ENCODE results near the gene SLC19A1.

The SLC19A1 gene

DNA sequence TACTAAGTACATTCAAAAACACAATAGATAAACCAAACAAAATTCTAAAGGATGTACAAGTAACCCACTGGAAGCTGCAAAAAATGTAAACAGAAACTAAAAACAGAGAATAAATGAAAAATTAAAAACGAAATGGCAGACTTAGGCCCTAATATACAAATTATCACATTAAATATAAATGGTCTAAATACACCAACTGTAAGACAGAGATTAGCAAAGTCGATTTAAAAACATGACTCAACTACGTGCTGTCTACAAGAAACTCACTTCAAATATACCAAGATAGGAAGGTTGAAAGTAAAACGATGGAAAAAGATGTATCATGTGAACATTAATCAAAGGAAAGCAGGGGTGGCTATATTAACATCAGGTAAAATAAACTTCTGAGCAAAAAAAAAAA, 23.1 kb downstream of the SLC19A1 start:
- no peak for DNase-seq (ENCODE audit: low read depth in 2 of 2)
- H3K4me3 ChIP-seq (replicated peaks in 1 of 2; ENCODE audit: low read depth in 2 of 2, low read length in 2 of 2), result no peak overlapping the region
- no peak for TF ChIP-seq CTCF (IDR thresholded peaks at IDR 0.05; ENCODE audit: low read depth, low read length)

GRCh38 chr21:45518742-45519141, 23.5 kb downstream of the SLC19A1 start:
- peak in 1 of 2 donors; percentile 31 for DNase-seq (ENCODE audit: low read depth in 2 of 2)
- no peak for TF ChIP-seq CTCF (IDR thresholded peaks at IDR 0.05; ENCODE audit: low read depth, low read length)
- no peak overlapping the region for H3K4me3 ChIP-seq (replicated peaks in 1 of 2; ENCODE audit: low read depth in 2 of 2, low read length in 2 of 2)

- peak; percentile 28 to 62 for DNase-seq (ENCODE audit: low read depth in 2 of 2)
- no peak overlapping the region for H3K4me3 ChIP-seq (replicated peaks in 1 of 2; ENCODE audit: low read depth in 2 of 2, low read length in 2 of 2)
- TF ChIP-seq CTCF (IDR thresholded peaks at IDR 0.05; ENCODE audit: low read depth, low read length), result no peak
Observed at GRCh38 chr21:45517249-45518065, 24.8 kb downstream of the SLC19A1 start.

DNA sequence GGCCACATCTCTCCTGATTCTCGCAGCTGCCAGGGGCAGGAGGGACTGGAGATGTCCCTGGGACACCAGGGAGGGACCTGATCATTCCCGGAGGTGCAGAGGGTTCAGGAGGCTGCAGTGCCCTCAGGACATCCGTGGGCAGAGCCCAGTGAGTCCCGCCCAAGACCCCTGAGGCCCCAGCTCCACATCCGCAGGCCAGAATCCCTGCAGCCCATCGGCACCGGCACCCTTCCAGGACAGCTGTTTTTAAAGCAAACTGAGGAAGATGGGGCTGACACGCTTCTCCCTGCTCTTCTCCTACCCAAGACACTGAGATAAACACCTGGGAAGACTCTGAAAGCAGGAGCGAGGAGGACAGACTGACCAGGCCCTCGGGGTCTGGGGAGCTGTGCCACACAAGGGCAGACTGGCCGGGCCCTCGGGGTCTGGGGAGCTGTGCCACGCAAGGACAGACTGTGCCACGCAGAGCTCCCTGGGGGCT, 25.5 kb downstream of the SLC19A1 start:
- no peak for TF ChIP-seq CTCF (IDR thresholded peaks at IDR 0.05; ENCODE audit: low read depth, low read length)
- DNase-seq (ENCODE audit: low read depth in 2 of 2), result no peak
- H3K4me3 ChIP-seq (replicated peaks in 1 of 2; ENCODE audit: low read depth in 2 of 2, low read length in 2 of 2), result no peak overlapping the region

GRCh38 chr21:45516071-45516670, 26.1 kb downstream of the SLC19A1 start:
- no peak overlapping the region for H3K4me3 ChIP-seq (replicated peaks in 1 of 2; ENCODE audit: low read depth in 2 of 2, low read length in 2 of 2)
- DNase-seq (ENCODE audit: low read depth in 2 of 2), result no peak
- no peak for TF ChIP-seq CTCF (IDR thresholded peaks at IDR 0.05; ENCODE audit: low read depth, low read length)

DNA sequence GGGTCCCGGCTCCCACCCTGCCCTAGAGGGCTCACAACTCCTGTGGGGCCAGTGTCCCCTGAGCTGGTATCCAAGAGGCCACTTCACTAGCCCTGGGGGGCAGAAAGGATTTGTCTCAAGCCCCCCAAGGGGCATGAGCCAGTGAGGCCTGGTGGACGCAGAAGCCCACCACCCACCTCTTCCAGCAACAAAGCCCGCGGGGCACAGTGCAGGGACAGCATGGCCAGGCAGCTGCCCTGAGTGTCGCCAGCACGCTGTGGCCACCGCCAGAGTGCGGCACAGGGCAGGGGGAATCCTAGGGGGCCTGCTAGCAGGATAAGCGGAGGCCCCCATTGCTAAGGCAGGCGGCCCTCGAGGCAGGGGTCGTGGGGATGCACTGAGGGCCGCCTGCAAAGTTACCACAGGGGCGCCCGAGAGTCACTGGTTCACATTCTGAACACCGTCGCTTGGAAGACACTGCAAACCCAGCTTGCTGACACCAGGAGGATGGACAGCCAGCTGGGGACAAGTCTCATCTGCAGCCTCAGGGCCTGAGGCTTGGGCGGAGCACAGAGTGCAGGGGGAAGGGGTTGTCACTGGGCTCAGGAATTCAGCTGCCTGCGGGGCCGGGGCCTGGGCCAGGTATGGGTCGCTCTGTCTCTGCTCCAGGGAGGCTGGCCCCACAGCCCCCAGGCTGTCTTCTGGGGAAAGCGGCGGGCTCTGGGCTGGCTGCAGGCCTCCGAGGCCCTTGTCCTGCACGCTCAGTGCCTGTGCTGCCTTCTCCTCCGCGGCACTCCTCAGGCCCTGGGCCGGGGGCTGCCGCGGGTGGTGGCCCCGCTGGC, 26.8 kb downstream of the SLC19A1 start:
- no peak for DNase-seq (ENCODE audit: low read depth in 2 of 2)
- no peak for TF ChIP-seq CTCF (IDR thresholded peaks at IDR 0.05; ENCODE audit: low read depth, low read length)
- no peak overlapping the region for H3K4me3 ChIP-seq (replicated peaks in 1 of 2; ENCODE audit: low read depth in 2 of 2, low read length in 2 of 2)
